ENCODE data around the gene NR3C1. TPM values are rescaled to one million over a fixed set of nuclear protein-coding genes. Genes with fewer than 3 reads are reported as not detected.

NR3C1 gene
- total RNA-seq, 1 donor from 2014 or later: 13.0 TPM

GRCh38 chr5:143426437-143426991 lies 23.0 kb upstream of the NR3C1 start:
- DNase-seq (ENCODE audit: low spot score in 2 of 2) (no peak), FAIRE-seq (no peak)

GRCh38 chr5:143425835-143426234 lies 22.3 kb upstream of the NR3C1 start:
- DNase-seq (ENCODE audit: low spot score in 2 of 2): no peak
- no peak for FAIRE-seq

GRCh38 chr5:143418140-143418866 lies 14.8 kb upstream of the NR3C1 start:
- DNase-seq (ENCODE audit: low spot score in 2 of 2) (no peak), FAIRE-seq (no peak)

- DNase-seq (ENCODE audit: low spot score in 2 of 2): no peak
- FAIRE-seq: no peak
Measured at GRCh38 chr5:143417503-143418139, 14.1 kb upstream of the NR3C1 start.

- DNase-seq (ENCODE audit: low spot score in 2 of 2) (no peak), FAIRE-seq (no peak)
Measured at GRCh38 chr5:143416411-143416810, 12.9 kb upstream of the NR3C1 start.

- DNase-seq (ENCODE audit: low spot score in 2 of 2): no peak
- FAIRE-seq: no peak
Measured at GRCh38 chr5:143413958-143414669, 10.6 kb upstream of the NR3C1 start.

GRCh38 chr5:143412661-143413342 lies 9.3 kb upstream of the NR3C1 start:
- no peak for FAIRE-seq

GRCh38 chr5:143409926-143410325 lies 6.4 kb upstream of the NR3C1 start:
- DNase-seq (ENCODE audit: low spot score in 2 of 2): no peak
- no peak for FAIRE-seq

More at GRCh38 chr5:143412661-143413342, 9.3 kb upstream of the NR3C1 start:
- DNase-seq (ENCODE audit: low spot score in 2 of 2): no peak

GRCh38 chr5:143406408-143406807 lies 2.9 kb upstream of the NR3C1 start:
- no peak for FAIRE-seq
- no peak for DNase-seq (ENCODE audit: low spot score in 2 of 2)

GRCh38 chr5:143405849-143406098 lies 2.3 kb upstream of the NR3C1 start:
- no peak for FAIRE-seq
- no peak for DNase-seq (ENCODE audit: low spot score in 2 of 2)

- no peak for FAIRE-seq
- DNase-seq (ENCODE audit: low spot score in 2 of 2): peak; percentile 42 to 49
Measured at GRCh38 chr5:143405063-143405848, 1.8 kb upstream of the NR3C1 start.

- FAIRE-seq (no peak), DNase-seq (ENCODE audit: low spot score in 2 of 2) (peak; percentile 43 to 65)
Measured at GRCh38 chr5:143404416-143405062, 1.1 kb upstream of the NR3C1 start.

- DNase-seq (ENCODE audit: low spot score in 2 of 2): no peak
- FAIRE-seq: no peak
Measured at GRCh38 chr5:143403334-143403592, 223 bp downstream of the NR3C1 start.

GRCh38 chr5:143402553-143403333 lies 743 bp downstream of the NR3C1 start:
- peak; percentile 28 to 57 for DNase-seq (ENCODE audit: low spot score in 2 of 2)
- no peak for FAIRE-seq

GRCh38 chr5:143402017-143402552 lies 1.4 kb downstream of the NR3C1 start:
- DNase-seq (ENCODE audit: low spot score in 2 of 2) (no peak), FAIRE-seq (no peak)

GRCh38 chr5:143401227-143402016 lies 2.1 kb downstream of the NR3C1 start:
- DNase-seq (ENCODE audit: low spot score in 2 of 2) (no peak), FAIRE-seq (no peak)

- FAIRE-seq: no peak
- DNase-seq (ENCODE audit: low spot score in 2 of 2): peak in 1 of 2 donors; percentile 14
Measured at GRCh38 chr5:143400541-143401226, 2.8 kb downstream of the NR3C1 start.
